ENCODE results near the gene MGMT. TPM values are rescaled to one million over a fixed set of nuclear protein-coding genes. Genes with fewer than 3 reads are reported as not detected.

The MGMT gene
- polyA plus RNA-seq, 1 of the 3 experiments (the other 2 are of a cell fraction) = 10.8 TPM

DNA sequence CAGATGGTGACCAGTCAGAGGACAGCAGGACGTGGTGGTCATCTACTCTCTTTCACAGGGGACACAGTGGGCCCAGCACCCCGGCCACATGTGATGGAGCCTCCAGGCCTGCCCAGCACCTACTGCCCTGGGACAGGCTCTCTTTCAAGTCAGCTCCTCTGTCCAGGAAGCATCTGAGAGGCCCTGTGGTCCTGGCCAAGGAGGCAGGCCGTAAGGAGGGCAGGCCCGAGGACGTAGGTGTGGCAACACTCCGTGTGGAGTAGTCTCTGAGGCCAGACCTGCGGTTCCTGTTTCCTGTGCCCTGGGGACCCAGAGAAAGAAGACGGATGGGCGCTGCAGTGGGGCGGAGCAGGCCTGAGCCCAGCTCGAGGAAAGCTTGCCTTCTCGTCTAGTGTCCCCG, 317.9 kb downstream of the MGMT start (continued):
- TF ChIP-seq, protein P1, sequence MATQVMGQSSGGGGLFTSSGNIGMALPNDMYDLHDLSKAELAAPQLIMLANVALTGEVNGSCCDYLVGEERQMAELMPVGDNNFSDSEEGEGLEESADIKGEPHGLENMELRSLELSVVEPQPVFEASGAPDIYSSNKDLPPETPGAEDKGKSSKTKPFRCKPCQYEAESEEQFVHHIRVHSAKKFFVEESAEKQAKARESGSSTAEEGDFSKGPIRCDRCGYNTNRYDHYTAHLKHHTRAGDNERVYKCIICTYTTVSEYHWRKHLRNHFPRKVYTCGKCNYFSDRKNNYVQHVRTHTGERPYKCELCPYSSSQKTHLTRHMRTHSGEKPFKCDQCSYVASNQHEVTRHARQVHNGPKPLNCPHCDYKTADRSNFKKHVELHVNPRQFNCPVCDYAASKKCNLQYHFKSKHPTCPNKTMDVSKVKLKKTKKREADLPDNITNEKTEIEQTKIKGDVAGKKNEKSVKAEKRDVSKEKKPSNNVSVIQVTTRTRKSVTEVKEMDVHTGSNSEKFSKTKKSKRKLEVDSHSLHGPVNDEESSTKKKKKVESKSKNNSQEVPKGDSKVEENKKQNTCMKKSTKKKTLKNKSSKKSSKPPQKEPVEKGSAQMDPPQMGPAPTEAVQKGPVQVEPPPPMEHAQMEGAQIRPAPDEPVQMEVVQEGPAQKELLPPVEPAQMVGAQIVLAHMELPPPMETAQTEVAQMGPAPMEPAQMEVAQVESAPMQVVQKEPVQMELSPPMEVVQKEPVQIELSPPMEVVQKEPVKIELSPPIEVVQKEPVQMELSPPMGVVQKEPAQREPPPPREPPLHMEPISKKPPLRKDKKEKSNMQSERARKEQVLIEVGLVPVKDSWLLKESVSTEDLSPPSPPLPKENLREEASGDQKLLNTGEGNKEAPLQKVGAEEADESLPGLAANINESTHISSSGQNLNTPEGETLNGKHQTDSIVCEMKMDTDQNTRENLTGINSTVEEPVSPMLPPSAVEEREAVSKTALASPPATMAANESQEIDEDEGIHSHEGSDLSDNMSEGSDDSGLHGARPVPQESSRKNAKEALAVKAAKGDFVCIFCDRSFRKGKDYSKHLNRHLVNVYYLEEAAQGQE (IDR thresholded peaks at IDR 0.05; ENCODE audit: low read depth, low read length) = no peak
- TF ChIP-seq SIN3A (IDR thresholded peaks at IDR 0.05; ENCODE audit: borderline replicate concordance, low read depth, low read length) (no peak), YY1 (IDR thresholded peaks at IDR 0.05; ENCODE audit: low read depth) (no peak)

GRCh38 chr10:129785536-129785981, 318.5 kb downstream of the MGMT start:
- Histone ChIP-seq H3K4me3 (ENCODE audit: low read depth in 2 of 2, low read length in 1 of 2) (no peak overlapping the region), H3K79me2 (ENCODE audit: insufficient read depth) (no peaks in the 10 kb centered on the region), H3F3A (replicated peaks; ENCODE audit: insufficient read depth) (no peaks in the 10 kb centered on the region), H3K36me3 (replicated peaks in 1 of 2; ENCODE audit: control insufficient read depth in 1 of 2, insufficient read depth in 2 of 2, low read length in 1 of 2) (no peaks in the 10 kb centered on the region), H3K9ac (no peak overlapping the region), H3K27ac (ENCODE audit: low read depth in 2 of 2, low read length in 1 of 2) (no peak overlapping the region), H3K9me2 (no peaks in the 10 kb centered on the region), H3K4me2 (no peak overlapping the region), H2AFZ (ENCODE audit: low read depth) (no peak overlapping the region), H3K9me3 (no peaks in the 10 kb centered on the region; the same call in 1 of the 2 replicates), H3K27me3 (ENCODE audit: insufficient read depth) (no peaks in the 10 kb centered on the region), H3K4me1 (ENCODE audit: control insufficient read depth in 1 of 2, insufficient read depth in 2 of 2, low read depth in 1 of 2, low read length in 1 of 2) (no peaks in the 10 kb centered on the region), H4K20me1 (ENCODE audit: insufficient read depth) (no peaks in the 10 kb centered on the region)
- ChIA-PET POLR2A (no interaction called here), CTCF (interaction anchor here (0.6 to 1.5 kb wide), 2 partner anchors 10 to 12 kb away, joined by 3 to 5 read pairs; no protein-coding TSS in a partner anchor)
- WGBS (ENCODE audit: low lambda C conversion rate) = 54% methylated on average over 11 of the region's 16 CpGs
- DNase-seq = no peak
- TF ChIP-seq TCF12 (IDR thresholded peaks at IDR 0.05) = no peak
- no peak for TF ChIP-seq CHD2 (IDR thresholded peaks at IDR 0.05; ENCODE audit: low read length, partially characterized antibody)
- TF ChIP-seq RXRA (IDR thresholded peaks at IDR 0.05; ENCODE audit: borderline replicate concordance, low read depth) = no peak
- TF ChIP-seq, protein P2, sequence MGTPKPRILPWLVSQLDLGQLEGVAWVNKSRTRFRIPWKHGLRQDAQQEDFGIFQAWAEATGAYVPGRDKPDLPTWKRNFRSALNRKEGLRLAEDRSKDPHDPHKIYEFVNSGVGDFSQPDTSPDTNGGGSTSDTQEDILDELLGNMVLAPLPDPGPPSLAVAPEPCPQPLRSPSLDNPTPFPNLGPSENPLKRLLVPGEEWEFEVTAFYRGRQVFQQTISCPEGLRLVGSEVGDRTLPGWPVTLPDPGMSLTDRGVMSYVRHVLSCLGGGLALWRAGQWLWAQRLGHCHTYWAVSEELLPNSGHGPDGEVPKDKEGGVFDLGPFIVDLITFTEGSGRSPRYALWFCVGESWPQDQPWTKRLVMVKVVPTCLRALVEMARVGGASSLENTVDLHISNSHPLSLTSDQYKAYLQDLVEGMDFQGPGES (IDR thresholded peaks at IDR 0.05; ENCODE audit: low read depth, low read length) = no peak
- TF ChIP-seq FOSL2 (IDR thresholded peaks at IDR 0.05; ENCODE audit: borderline replicate concordance, low read depth) = no peak
- TF ChIP-seq POLR2AphosphoS5 (IDR thresholded peaks at IDR 0.05; ENCODE audit: low read depth, low read length) = no peak
- no peak for TF ChIP-seq NFIC (IDR thresholded peaks at IDR 0.05; ENCODE audit: borderline replicate concordance)
- TF ChIP-seq EZH2phosphoT487 (IDR thresholded peaks at IDR 0.05; ENCODE audit: borderline replicate concordance, low read depth) = no peak
- TF ChIP-seq, protein P3, sequence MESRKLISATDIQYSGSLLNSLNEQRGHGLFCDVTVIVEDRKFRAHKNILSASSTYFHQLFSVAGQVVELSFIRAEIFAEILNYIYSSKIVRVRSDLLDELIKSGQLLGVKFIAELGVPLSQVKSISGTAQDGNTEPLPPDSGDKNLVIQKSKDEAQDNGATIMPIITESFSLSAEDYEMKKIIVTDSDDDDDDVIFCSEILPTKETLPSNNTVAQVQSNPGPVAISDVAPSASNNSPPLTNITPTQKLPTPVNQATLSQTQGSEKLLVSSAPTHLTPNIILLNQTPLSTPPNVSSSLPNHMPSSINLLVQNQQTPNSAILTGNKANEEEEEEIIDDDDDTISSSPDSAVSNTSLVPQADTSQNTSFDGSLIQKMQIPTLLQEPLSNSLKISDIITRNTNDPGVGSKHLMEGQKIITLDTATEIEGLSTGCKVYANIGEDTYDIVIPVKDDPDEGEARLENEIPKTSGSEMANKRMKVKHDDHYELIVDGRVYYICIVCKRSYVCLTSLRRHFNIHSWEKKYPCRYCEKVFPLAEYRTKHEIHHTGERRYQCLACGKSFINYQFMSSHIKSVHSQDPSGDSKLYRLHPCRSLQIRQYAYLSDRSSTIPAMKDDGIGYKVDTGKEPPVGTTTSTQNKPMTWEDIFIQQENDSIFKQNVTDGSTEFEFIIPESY (IDR thresholded peaks at IDR 0.05; ENCODE audit: borderline replicate concordance, low read depth) = no peak
- no peak for TF ChIP-seq MAX (IDR thresholded peaks at IDR 0.05; ENCODE audit: low read depth)
- TF ChIP-seq, protein P4, sequence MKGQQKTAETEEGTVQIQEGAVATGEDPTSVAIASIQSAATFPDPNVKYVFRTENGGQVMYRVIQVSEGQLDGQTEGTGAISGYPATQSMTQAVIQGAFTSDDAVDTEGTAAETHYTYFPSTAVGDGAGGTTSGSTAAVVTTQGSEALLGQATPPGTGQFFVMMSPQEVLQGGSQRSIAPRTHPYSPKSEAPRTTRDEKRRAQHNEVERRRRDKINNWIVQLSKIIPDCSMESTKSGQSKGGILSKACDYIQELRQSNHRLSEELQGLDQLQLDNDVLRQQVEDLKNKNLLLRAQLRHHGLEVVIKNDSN (IDR thresholded peaks at IDR 0.05; ENCODE audit: borderline replicate concordance, low read depth) = no peak
- TF ChIP-seq JUND (IDR thresholded peaks at IDR 0.05) = no peak
- TF ChIP-seq FOXM1 (IDR thresholded peaks at IDR 0.05; ENCODE audit: low read depth) = no peak
- no peak for TF ChIP-seq YY1 (IDR thresholded peaks at IDR 0.05; ENCODE audit: low read depth)
- no peak for TF ChIP-seq RAD21 (IDR thresholded peaks at IDR 0.05; ENCODE audit: low read length)
- no peak for TF ChIP-seq TEAD4 (IDR thresholded peaks at IDR 0.05; ENCODE audit: borderline replicate concordance, insufficient read depth)
- no peak for TF ChIP-seq RCOR1 (IDR thresholded peaks at IDR 0.05; ENCODE audit: low read length)

All from SK-N-SH (cell line).